OCI-M2 (cell line): ENCODE data around the gene CACNA1S.

ENCODE experiments used
- DNase-seq: peaks from one replicate; lab custom pipeline; 2025; ENCODE audit not compliant: unreplicated experiment; lab: John Stamatoyannopoulos, UW

The CACNA1S gene

DNA sequence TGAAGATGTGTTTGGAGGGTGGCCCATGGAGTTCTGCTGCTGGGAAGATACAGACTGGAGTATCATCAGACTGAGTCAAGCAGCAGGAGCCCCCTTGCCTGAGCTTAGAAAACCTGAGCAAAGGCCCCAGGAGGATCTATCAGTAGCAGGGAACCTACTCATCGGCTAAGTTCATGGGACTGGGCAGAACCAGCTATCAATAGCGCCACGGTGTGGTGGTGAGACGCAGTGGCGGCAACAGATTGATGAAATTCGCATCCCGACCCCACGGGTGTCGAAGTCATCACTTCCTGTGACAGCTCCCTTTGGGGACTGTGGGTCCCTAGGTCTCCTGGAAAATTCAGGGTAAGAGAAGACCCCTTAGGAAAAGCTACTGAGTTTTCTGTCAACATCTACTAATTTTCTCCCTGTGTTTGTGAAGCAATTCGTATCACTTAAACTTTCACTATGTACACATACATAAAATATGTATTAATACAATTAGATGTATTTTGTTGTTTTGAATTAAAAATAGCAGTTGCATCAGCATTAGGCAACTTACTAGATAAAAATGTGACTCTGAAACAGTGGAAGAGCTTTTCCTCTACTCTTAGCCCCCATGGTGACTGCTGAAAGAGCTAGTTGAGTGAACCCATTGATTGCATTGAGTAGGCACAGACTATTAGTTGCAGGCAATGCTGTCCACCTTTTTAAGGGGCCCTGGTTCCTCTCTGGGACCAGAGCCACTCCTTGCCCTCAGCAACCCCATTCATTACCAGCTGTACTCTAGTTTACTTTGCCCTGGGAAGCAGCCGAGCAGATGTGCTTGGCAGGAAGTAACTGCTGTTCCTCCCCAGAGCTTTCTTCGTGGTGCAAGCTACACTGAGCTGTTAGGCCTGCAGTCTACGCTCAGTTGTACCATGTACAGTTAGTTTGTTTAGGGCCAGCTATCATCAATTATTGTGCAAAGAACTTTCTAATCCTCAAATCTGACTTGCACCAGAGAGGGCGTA lies 7.3 kb upstream of the CACNA1S start:
- no peak for DNase-seq

DNA sequence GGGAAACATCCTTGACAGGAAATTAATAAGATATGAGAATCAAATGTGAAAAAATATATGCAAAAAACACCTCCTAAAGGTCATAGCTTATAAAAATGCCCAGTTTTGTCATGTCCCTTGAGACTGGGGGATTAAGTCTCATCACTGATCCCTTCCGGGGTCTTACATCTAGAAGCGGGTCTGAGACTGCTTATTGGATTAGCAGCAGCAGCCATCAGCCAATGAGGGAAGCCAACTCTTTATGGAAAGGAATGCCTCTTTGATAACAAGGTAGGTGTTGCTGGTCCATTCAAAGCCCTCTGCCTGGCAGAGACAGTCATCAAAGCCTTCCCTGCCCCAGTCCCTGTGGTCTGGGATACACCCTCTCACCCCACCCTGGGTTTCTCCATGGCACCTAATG lies 3.9 kb upstream of the CACNA1S start:
- no peak for DNase-seq

DNA sequence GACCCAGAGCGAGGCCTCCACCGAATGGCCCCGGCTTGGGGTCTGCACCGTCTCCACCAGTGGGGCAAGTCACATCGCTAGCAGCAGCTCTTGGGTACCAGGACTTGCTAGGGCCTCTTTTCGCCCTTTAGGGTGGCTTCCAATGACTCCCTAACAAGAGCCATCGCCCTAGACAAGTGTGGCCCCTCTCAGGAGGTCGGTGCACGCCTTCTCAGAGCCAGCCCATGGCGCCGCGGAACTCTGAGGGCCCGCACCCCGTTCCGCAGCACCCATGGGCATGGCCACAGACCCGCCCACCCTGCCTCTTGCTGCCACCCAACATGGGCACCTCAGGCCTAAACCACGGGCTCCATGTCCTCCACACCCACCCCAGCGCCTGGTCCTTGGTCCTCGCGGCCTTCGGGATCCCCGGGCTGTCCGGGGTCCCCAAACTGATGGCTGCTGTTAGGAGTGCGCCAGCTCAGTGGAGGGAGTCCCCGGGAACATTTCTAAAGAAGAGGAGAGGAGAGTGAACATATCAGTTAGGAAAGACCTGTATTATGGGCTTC lies 3.2 kb upstream of the CACNA1S start:
- no peak for DNase-seq

DNA sequence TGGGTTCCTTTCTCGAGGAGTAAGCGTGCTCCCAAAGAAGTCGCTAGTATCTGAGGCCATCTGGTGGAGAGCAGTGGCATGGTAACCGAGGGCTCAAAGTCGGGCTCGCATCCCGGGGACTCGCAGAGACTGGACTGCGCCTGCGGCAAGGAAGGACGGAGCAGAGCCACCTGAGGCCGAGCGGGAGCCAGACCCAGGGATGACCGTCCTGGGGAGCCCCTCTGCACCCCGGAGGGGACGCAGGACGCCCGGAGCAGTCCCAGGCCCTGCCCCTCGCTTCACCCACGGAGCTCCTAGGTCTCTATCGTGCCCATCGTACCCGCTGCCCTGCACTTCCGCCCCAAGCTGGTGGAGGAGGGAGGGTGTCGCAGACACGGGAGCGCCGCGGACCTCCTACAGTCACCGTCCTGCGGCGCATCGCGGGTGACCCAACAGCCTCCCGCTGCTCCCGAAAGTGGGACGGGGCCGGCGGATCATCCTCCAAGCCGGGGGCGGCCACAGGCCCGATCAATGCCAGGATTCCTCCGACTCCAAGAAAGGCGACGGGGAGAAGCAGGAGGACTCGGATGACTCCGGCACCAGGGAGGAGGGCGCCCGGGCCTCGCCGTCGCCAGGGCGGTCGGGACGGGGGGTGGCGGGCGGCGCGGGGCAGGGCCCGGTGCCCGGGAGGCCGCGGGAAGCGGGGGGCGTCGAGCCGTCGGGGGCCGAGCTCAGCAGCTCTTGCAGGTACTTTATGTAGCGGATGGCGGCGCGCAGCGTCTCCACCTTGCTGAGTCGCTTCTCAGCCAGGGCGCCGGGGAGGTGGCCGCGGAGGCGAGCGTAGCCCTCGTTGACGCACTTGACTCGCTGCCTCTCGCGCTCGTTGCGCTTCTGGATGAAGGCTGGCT lies 2.3 kb upstream of the CACNA1S start:
- no peak for DNase-seq

DNA sequence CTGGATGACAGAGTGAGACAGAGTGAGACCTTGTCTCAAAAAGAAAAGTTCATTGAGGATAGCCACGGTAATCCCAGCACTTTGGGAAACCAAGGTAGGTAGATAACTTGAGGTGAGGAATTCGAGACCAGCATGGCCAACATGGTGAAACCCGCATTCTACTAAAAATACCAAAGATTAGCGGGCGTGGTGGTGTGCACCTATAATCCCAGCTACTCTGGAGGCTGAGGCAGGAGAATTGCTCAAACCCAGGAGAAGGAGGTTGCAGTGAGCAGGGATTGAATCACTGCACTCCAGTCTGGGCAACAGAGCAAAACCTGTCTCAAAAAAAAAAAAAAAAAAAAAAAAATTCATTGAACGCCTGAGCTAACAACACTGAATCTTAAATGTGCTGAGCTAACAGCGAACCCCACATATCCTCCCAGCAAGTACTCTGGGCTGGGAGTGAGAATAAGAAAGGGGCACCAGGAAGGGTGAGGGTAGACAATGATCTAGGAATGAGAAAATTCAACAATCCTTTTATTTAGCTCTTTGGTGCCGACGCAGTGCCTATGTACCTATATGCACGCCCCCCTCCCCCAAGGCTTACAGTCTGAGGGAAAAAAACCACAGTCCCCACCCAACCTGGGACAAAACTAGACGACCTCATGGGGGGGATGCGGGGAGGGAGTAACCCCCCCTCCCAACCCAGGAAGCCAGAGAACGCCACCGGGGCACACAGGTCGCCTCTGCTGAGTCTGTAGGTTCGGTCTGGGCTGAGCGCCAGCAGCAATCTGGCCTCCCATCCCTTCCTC lies 1.4 kb upstream of the CACNA1S start:
- no peak for DNase-seq

DNA sequence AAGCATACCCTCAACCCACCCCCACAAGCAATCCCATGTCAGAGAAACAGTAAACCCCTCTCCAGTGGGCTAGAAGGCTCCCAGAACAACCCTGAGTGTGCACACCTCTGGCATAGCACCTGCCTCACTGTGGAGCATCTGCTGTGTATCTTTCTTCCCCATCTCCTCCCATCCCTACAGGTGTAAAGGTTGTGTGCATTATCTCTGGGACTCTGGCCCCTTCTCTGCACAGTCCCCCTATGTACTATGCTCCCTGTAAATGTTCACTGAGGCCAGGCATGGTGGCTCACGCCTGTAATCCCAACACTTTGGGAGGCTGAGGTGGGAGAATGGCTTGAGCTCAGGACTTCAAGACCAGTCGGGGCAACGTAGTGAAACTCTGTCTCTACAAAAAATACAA lies 700 bp upstream of the CACNA1S start:
- no peak for DNase-seq

DNA sequence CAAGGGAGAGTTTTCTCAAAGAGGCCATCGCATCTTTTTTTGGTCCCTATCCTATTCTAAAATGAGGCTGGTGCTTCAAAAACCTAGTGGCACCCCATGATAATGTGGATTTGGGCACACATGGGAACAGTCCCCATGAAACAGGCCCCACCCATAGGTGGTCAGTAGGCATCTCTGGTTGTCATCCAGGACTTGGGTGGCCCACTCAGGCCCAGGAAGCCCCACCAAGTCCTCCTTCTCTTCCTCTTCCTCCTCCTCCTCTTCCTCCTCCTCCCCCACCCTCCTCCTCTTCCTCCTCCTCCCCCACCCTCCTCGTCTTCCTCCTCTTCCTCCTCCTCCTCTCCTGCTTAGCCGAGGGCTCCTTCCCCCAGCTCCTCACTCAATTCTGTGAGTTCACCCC lies 554 bp downstream of the CACNA1S start:
- DNase-seq, result no peak

DNA sequence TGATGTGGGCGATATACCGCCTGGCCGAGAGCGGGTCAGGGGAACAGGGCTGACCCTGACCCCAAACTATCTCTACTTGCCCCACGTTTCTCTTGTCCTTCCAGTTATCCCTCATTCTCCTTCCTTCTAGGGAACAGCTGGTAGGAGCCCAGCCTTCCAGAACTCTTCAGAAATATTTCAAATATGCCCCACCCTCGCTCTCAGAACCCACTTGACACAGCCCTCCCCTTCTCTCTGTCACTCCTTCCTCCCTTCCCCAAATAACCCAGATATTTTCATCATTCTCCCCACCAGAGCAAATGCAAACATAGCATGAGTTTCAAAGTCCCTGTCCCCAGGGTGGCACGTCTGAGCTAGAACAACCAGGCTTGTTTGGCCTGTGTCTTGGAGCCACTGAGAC lies 1.1 kb downstream of the CACNA1S start:
- DNase-seq, result no peak

DNA sequence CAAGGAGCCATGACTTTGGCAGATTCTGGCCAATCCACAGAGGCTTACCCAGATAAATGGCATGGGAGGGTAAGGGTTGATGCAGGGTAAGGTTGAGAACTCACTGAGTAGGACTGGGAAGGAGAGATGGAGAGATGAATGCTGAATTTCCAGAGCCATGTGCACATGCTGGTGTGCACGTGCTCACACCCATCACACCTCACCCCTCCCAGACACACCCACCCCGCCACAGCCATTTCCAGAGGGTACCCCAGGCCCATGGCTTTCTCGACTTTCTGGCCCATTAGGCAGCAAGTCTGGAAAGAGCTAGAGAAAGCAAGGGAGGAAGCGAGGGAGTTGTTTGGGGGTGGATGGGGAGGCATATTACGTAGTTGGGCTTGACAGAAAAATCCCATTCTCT lies 1.6 kb downstream of the CACNA1S start:
- DNase-seq, result no peak

DNA sequence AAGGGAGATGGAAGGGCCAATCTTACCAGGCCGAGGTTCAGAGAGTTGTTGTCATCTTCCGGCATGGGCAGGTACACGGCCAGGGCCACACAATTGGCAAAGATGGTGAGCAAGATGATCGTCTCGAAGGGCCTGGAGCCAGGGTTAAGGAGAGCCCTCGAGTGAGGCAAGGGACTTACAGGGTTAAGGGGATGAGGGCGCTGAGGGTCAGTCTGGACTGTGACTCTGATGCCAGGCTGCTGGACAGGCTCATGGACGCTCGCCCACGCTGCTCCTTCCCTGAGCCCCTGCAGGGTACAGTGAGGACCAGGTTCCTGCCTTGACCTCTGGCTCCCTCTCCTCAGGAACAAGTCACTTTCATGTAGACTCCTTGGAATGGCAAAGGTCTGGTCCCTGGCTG lies 2.1 kb downstream of the CACNA1S start:
- no peak for DNase-seq

DNA sequence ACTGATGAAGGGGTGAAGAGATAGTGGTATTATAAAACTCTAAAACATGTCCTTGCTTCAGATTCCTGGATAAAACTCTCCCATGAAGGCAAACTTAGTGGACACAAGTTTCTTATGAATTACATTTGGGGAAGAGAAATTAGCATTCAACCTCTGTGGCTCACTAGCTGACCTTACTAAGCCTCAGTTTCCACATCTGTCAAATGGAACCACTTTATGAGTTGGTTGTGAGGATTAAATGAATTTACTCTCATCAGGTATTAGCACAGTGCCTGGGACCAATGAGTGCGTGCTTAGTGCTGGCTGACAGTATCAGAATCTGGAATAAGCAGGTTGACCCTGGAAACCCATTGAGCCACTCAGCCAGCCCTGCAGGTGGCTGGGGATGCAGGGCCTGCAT lies 2.6 kb downstream of the CACNA1S start:
- DNase-seq, result no peak

DNA sequence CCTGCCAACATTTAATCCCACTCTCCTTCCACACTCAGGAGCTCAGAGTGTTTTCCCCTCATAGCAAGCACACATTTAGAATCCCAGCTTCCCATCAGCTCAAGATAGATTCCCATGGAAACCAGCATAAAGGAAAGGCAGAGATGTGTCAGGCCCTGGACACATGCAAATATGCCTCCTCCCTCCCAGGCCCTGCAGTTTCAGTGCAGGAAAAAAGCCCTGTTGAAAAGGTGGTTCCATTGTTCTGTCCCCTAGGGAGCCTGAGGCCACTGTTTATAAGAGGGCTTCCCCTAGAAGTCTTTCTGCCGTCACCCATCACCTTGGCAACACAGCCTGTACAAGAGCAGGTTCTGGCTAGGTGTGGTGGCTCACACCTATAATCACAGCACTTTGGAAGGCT lies 3.6 kb downstream of the CACNA1S start:
- DNase-seq, result no peak

DNA sequence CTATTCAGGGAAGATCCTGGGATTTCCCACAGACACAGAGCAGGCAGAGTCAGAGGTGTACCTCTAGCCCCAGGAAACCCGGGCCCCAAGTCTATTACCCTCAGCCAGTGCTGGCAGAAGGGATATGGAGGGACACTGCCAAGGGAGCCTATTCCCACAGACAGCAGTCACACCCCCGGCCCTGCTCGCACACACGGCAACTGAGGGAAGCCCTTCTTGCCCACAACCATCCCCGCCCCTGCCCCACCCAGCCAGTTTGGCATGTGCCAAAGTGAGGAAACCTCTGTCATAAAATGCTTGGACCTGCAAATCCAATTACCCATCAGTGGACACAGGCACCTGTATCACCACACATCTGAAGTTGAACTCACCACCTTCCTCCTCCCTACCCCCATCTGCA lies 6.5 kb downstream of the CACNA1S start:
- no peak for DNase-seq

DNA sequence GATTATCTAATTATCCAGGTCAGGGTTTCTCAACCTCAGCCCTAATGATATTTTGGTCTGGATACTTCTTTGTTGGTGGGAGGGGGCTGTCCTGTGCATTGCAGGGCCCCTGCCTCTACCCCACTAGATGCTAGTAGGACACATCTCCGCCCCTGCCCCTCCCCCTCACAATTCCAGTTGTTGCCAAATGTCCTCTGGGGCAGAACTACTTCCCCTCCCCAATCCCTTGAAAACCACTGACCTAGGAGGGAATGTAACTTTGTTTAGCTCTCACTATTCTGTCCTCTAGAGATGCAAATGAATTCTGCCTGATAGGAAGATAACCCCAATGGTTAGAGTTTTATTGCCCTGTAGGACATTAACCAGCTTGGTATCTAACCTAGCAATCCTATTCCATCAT lies 8.1 kb downstream of the CACNA1S start:
- DNase-seq, result no peak

DNA sequence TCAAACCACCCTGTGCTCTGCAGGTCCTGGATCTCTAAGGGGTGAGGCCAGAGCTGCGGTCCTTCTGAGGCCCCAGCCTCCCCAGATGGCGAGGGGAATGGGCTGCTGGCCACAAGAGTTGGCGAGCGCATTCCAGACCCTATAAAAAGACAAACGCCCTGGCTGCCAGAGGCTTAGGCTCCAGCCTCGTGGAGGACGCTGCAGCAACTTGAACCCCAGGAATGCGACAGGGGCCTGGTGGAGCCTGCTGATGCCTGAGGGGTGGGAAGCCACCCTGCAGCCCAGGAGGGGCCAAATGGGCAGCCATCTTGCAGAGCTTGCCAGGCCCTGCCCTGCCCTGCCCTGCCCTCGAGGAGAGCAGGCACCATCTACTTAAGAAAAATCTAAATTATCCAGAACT lies 8.6 kb downstream of the CACNA1S start:
- no peak for DNase-seq

DNA sequence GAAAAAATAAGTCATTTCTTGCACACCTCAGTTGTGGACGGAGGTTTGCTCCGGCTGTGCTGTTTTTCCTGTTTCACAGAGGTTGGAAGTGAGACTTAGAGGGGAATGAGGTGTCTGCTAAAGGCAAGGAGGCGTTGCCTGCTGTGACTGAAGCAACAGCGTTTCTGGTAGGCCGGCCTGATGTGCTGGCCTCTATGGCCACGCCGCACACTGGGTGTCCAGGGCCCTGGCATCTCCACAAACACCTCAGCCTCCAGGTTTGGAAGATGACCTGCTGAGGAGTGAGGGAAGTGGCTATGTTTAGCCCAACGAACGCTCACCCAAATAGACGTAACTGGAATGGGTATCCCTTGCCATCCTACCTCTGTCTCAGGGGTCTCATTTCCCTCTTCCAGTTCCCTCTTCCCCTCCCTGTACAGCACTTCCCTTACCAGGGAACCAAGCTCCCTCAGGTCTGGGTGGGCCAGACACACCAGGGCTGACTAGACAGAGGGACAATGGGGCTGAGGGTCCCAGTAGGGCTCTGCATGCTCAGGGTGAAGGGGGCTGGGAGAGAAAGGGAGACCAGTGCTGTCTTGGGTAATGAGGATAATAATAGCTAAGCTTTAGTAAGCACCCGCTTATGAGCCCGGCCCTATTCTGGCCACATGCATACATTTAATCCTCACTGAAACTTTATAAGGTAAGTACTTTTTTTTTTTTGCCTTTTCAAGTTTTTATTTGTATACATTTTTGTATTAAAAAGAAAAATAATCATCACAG lies 11.9 kb downstream of the CACNA1S start:
- no peak for DNase-seq

DNA sequence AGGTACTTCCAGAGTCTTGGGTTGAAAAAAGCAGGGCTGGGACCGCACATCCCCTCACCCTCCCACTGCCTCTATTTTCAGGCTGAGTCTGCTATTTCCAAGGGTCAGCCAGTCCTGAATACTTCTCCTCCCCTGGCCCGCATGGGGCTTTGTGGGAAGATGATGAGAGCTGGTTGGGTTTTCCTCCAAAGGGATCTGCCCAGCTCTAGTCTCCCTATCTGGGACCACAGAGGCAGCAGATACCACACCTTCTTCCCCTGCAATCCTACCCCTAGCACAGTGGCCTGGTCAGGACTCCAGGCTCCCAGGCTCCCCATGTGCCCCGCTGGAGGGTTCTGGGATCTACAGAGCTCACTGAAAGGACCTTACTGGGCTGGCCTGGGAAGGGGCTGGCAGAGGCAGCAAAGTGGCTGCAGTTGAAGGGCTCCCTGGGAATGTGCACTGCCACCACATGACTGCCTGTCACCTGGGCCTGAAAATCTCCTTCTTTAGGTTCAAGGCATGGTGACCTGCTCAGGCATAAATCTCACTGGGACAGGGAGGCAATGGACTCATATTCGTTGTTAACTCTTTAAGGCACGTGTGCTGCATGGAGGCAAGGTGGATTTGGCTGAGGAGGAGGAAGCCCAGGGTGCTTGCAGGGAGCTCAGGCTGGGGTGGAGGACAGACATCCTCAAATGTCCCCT lies 13.1 kb downstream of the CACNA1S start:
- no peak for DNase-seq

DNA sequence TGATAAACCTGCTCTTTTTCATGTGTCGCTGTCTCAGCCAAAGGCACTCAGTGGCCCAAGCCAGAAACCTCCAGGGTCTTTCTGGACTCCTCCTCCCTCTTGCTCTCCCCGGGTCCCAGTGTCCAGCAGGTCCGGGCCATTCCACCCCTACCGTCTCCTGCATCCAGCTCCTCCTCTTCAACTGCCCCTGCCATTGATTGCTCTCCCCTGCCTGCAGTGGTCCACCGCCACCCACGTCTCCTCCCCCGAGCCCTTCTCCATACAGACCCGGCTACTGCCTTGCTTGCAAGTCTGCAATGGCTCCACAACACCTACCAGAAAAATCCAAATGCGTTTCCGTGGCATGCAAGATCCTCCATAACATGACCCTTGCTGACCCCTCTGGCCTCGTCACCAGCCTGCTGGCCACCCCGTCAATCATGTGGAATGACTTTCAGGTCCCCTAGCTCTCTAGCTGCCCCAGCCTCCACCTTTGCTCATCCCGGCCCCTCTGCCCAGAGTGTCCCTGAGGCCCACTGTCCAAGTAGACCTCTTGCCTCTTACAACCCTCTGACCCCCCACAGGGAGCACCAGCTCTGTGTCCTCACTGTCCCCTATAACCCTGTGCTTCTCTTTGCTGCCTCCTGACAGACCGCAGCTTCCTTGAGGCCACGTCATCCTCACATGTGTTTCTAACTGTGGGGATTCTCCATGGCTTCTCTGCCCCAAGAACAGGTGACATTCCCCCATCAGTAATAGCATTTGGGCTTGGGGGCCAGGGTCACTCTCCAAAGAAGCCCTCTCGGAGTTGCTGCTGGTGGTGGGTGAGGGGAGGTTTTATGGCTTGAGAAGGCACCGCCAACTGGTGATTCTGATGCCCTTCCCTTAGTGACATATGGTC lies 15.0 kb downstream of the CACNA1S start:
- no peak for DNase-seq

DNA sequence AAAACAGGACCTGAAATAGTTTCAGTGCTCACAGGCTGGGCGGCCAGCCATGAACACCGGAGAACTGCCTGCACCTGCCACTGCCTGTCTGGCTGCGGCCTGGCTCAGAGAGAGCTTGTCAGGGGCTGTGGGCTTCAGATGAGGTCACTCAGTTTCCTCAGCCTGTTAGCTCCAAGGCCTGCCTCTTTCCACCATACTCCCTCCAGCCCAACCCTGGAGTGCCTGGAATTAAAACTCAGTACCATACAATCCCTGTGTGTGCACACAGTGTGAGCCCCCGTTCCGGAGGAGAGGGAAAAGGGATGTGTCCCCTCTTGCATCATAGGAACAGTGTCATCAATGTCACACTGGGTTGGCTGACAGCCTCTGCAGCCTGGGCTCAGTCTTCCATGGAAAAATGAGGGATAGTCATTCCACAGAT lies 16.2 kb downstream of the CACNA1S start:
- no peak for DNase-seq
